Esophagus muscularis mucosa (tissue), 4 donors: ENCODE results near the gene CCL5. TPM values are rescaled to one million over a fixed set of nuclear protein-coding genes. Genes with fewer than 3 reads are reported as not detected.
A peak's percentile ranks its signal among the peaks of the same experiment; 100 is the strongest.

Experiments used
- DNase-seq: peaks from one replicate; pipeline ENCODE4 v3.0.0-alpha.2; 2017; ENCODE audit errors: extremely low spot score
- H3K27ac ChIP-seq, 4 donors: fragments of 200-600 bp; sonication (generic); replicated peaks in 1 of 4; 1 replicate in 3 of 4; 2 replicates in 1 of 4; pipeline ENCODE4 v1.5.1; 2016 to 2019; ENCODE audit warnings: mild to moderate bottlenecking in 1 of 4
- H3K27me3 ChIP-seq, 4 donors: fragments of 200-600 bp; sonication (generic); one replicate each; pipeline versions ENCODE4 v1.5.1 to v1.6.0; 2016 to 2019
- H3K36me3 ChIP-seq, 4 donors: fragments of 200-600 bp; sonication (generic); one replicate each; pipeline ENCODE4 v1.5.1; 2016 to 2019
- H3K4me1 ChIP-seq, 4 donors: fragments of 200-600 bp; sonication (generic); one replicate each; pipeline ENCODE4 v1.5.1; 2016 to 2019
- H3K4me3 ChIP-seq, 4 donors: fragments of 200-600 bp; sonication (generic); 1 replicate in 2 of 4; 2 replicates in 2 of 4; pipeline ENCODE4 v1.5.1; 2016 to 2019; ENCODE audit warnings: mild to moderate bottlenecking in 4 of 4, moderate library complexity in 1 of 4
- H3K9me3 ChIP-seq, 4 donors: fragments of 200-600 bp; sonication (generic); 1 replicate in 3 of 4; 2 replicates in 1 of 4; pipeline ENCODE4 v1.5.1; 2016 to 2019
- EP300 ChIP-seq: sonication (generic); formaldehyde crosslinking; IDR thresholded peaks from one replicate; pipeline ENCODE4 v1.6.1; 2017; ENCODE audit warnings: antibody characterized with exemption
- POLR2A ChIP-seq: fragments of 450-650 bp; IDR thresholded peaks from one replicate; pipeline ENCODE4 v1.6.1; 2017; ENCODE audit warnings: antibody characterized with exemption, moderate library complexity, mild to moderate bottlenecking, low read depth
- POLR2AphosphoS5 ChIP-seq, 2 donors: sonication (generic); formaldehyde crosslinking; IDR thresholded peaks; one replicate each; pipeline ENCODE4 v1.6.1; 2017; ENCODE audit warnings: antibody characterized with exemption in 2 of 2
- WGBS: methylation state at CpG from one replicate; pipeline ENCODE4 v1.1.5; 2018; 5-methylcytosine and 5-hydroxymethylcytosine counted together
- intact Hi-C: fragments of 100-400 bp; cut with DNase I; formaldehyde crosslinking; loops from one replicate; pipeline ENCODE4 v1.15.1; 2023
- total RNA-seq, 4 donors: library from RNA; depleted of rRNA; stranded (reverse); fragments of >200 nt; gene quantifications; one replicate each; pipeline versions ENCODE4 v1.1.0 to v1.2.1, GENCODE V29; 2016
- TF ChIP-seq, protein P1 (sequence below), 3 experiments: fragments of 200-600 bp in 2 of 3; fragments of 450-650 bp in 1 of 3; sonication (generic) in 2 of 3; IDR thresholded peaks; one replicate each; pipeline ENCODE4 v1.5.1; 2017 to 2019; ENCODE audit warnings: antibody characterized with exemption in 3 of 3, mild to moderate bottlenecking in 2 of 3, moderate library complexity in 1 of 3

Gene CCL5
- total RNA-seq, 4 donors from 2014 or later = 1.6 to 11.3 (median 2.2) TPM

DNA sequence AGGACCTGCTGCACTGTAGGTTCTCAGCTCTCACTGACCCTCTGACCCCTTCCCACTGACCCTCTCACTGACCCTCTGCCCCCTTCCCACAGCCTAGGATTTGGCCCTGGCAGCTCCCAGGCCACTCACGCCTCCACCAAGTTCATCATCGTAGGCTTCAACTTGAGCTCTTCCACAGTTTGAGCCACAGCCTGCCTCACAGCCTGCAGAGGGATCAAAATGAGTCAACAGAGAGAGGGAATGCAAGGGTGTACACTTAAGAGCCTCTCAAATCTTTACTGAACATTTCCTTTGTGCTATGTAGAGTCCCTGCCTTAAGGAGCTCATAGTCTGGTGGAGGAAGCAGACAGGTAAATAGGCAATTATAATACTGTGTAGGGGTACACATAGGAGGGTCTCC is 23.6 kb downstream of the CCL5 start:
- Histone ChIP-seq H3K27ac (no peak overlapping the region), H3K9me3 (no peaks in the 10 kb centered on the region), H3K36me3 (peaks cover 0 to 43% (median 11%) of the 10 kb centered on the region in 4 donors), H3K4me1 (no peaks in the 10 kb centered on the region), H3K4me3 (no peak overlapping the region), H3K27me3 (no peaks in the 10 kb centered on the region)
- intact Hi-C loops = no loop called here
- WGBS = 94% methylated on average over 2 of the region's 2 CpGs
- no peak for DNase-seq
- TF ChIP-seq, protein P1, sequence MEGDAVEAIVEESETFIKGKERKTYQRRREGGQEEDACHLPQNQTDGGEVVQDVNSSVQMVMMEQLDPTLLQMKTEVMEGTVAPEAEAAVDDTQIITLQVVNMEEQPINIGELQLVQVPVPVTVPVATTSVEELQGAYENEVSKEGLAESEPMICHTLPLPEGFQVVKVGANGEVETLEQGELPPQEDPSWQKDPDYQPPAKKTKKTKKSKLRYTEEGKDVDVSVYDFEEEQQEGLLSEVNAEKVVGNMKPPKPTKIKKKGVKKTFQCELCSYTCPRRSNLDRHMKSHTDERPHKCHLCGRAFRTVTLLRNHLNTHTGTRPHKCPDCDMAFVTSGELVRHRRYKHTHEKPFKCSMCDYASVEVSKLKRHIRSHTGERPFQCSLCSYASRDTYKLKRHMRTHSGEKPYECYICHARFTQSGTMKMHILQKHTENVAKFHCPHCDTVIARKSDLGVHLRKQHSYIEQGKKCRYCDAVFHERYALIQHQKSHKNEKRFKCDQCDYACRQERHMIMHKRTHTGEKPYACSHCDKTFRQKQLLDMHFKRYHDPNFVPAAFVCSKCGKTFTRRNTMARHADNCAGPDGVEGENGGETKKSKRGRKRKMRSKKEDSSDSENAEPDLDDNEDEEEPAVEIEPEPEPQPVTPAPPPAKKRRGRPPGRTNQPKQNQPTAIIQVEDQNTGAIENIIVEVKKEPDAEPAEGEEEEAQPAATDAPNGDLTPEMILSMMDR (IDR thresholded peaks at IDR 0.05) = no peak
- TF ChIP-seq EP300 (no peak), POLR2A (no peak), POLR2AphosphoS5 (IDR thresholded peaks at IDR 0.05) (no peak)

- H3K27ac ChIP-seq = no peak overlapping the region
- WGBS = 58% methylated on average over 5 of the region's 5 CpGs
- no peaks in the 10 kb centered on the region for H3K27me3 ChIP-seq
- H3K4me3 ChIP-seq = no peak overlapping the region
- H3K9me3 ChIP-seq = no peaks in the 10 kb centered on the region
- no peaks in the 10 kb centered on the region for H3K4me1 ChIP-seq
- peaks cover 0 to 47% (median 11%) of the 10 kb centered on the region in 4 donors for H3K36me3 ChIP-seq
- no peak for TF ChIP-seq POLR2A
- no peak for DNase-seq
- intact Hi-C loops = no loop called here
Observed at GRCh38 chr17:35855965-35856364, 24.2 kb downstream of the CCL5 start.

GRCh38 chr17:35849469-35850348 is 30.5 kb downstream of the CCL5 start:
- Histone ChIP-seq H3K9me3 (no peaks in the 10 kb centered on the region), H3K36me3 (peaks cover 23 to 91% (median 62%) of the 10 kb centered on the region in 4 donors), H3K27ac (no peak overlapping the region), H3K4me1 (peaks cover 0 to 3% (median 0%) of the 10 kb centered on the region in 4 donors), H3K27me3 (no peaks in the 10 kb centered on the region), H3K4me3 (no peak overlapping the region)
- WGBS = 72% methylated on average over 7 of the region's 7 CpGs
- no peak for DNase-seq
- intact Hi-C loops = no loop called here
- TF ChIP-seq, protein P1 (IDR thresholded peaks at IDR 0.05) = peak in 2 of 3 experiments; percentile 42 to 67
- TF ChIP-seq POLR2AphosphoS5 (IDR thresholded peaks at IDR 0.05) = no peak
- TF ChIP-seq POLR2A = no peak
- TF ChIP-seq EP300 = no peak

GRCh38 chr17:35847633-35848373 is 32.4 kb downstream of the CCL5 start:
- no peak for DNase-seq
- no peak overlapping the region for H3K27ac ChIP-seq
- WGBS = 84% methylated on average over 4 of the region's 4 CpGs
- TF ChIP-seq EP300 = no peak
- TF ChIP-seq, protein P1 (IDR thresholded peaks at IDR 0.05) = no peak
- TF ChIP-seq POLR2AphosphoS5 (IDR thresholded peaks at IDR 0.05) = no peak
- TF ChIP-seq POLR2A = no peak
- peaks cover 0 to 3% (median 0%) of the 10 kb centered on the region in 4 donors for H3K4me1 ChIP-seq
- intact Hi-C loops = no loop called here
- H3K9me3 ChIP-seq = no peaks in the 10 kb centered on the region
- H3K36me3 ChIP-seq = peaks cover 42 to 97% (median 81%) of the 10 kb centered on the region in 4 donors
- H3K4me3 ChIP-seq = no peak overlapping the region
- H3K27me3 ChIP-seq = no peaks in the 10 kb centered on the region

GRCh38 chr17:35847006-35847405 is 33.2 kb downstream of the CCL5 start:
- 90% methylated on average over 2 of the region's 2 CpGs for WGBS
- intact Hi-C loops = no loop called here
- peaks cover 50 to 97% (median 89%) of the 10 kb centered on the region in 4 donors for H3K36me3 ChIP-seq
- H3K27ac ChIP-seq = no peak overlapping the region
- no peaks in the 10 kb centered on the region for H3K9me3 ChIP-seq
- peaks cover 0 to 3% (median 0%) of the 10 kb centered on the region in 4 donors for H3K4me1 ChIP-seq
- no peak for DNase-seq
- TF ChIP-seq, protein P1 (IDR thresholded peaks at IDR 0.05) = no peak
- TF ChIP-seq POLR2AphosphoS5 (IDR thresholded peaks at IDR 0.05) = no peak
- TF ChIP-seq POLR2A = no peak
- no peak for TF ChIP-seq EP300
- no peaks in the 10 kb centered on the region for H3K27me3 ChIP-seq
- H3K4me3 ChIP-seq = no peak overlapping the region
